Left lung (tissue), 14 donors: ENCODE data around the gene MAML1. TPM values are rescaled to one million over a fixed set of nuclear protein-coding genes. Genes with fewer than 3 reads are reported as not detected.
A peak's percentile ranks its signal among the peaks of the same experiment; 100 is the strongest.
"Not testable (repeated sequence)": the region's sequence is repeated elsewhere in the genome, so short reads cannot be mapped to it uniquely, and the experiment has no call there.

Source experiments
- ATAC-seq: fragments of 200-7000 bp; cut with Tn5 transposase; one replicate; pipeline ENCODE4 v1.9.1; 2020; ENCODE audit warnings: moderate library complexity
- DNase-seq, 4 donors: peaks; one replicate each; pipeline ENCODE4 v3.0.0-alpha.2; 2013 to 2020
- H3K27ac ChIP-seq, 2 donors: fragments of 200-600 bp; sonication (generic) in 1 of 2; one replicate each; pipeline versions ENCODE4 v1.5.0 to v1.8.0; 2020 to 2021
- H3K27me3 ChIP-seq, 2 donors: fragments of 200-600 bp; sonication (generic) in 1 of 2; one replicate each; pipeline versions ENCODE4 v1.5.0 to v1.8.0; 2020 to 2021
- H3K36me3 ChIP-seq, 2 donors: fragments of 200-600 bp; sonication (generic) in 1 of 2; one replicate each; pipeline versions ENCODE4 v1.5.0 to v1.8.0; 2020 to 2021
- H3K4me1 ChIP-seq, 2 donors: fragments of 200-600 bp; one replicate each; pipeline ENCODE4 v1.8.0; 2021
- H3K4me3 ChIP-seq, 2 donors: fragments of 200-600 bp; sonication (generic) in 1 of 2; one replicate each; pipeline versions ENCODE4 v1.5.0 to v1.8.0; 2020 to 2021; ENCODE audit warnings: mild to moderate bottlenecking in 1 of 2
- H3K9me3 ChIP-seq, 2 donors: fragments of 200-600 bp; sonication (generic) in 1 of 2; one replicate each; pipeline versions ENCODE4 v1.5.0 to v1.8.0; 2020 to 2021
- CTCF ChIP-seq, 2 donors: fragments of 200-600 bp; sonication (generic) in 1 of 2; IDR thresholded peaks; one replicate each; pipeline versions ENCODE4 v1.5.0 to v1.8.0; 2021; ENCODE audit warnings: antibody characterized with exemption in 2 of 2
- intact Hi-C, 2 donors: fragments of 100-400 bp; cut with DNase I; formaldehyde crosslinking; loops; one replicate each; pipeline versions ENCODE4 v1.11.2 to v1.14.2; 2022
- long read RNA-seq, 12 donors: library from polyadenylated mRNA in 2 of 12; unstranded in 2 of 12; transcript quantifications; one replicate each; pipeline ENCODE4 v2.0.0 and lab custom pipeline, GENCODE V29; 2019 to 2026
- polyA plus RNA-seq, 6 donors: library from polyadenylated mRNA; unstranded; fragments of 120-200 nt; gene quantifications; one replicate each; pipeline ENCODE4 v1.2.1, GENCODE V29; 2013; ENCODE audit not compliant: insufficient read length in 6 of 6
- total RNA-seq, 2 donors: library from RNA; stranded (reverse); fragmentation: NEBNext Ultra II Directional; extraction: Animal tissue kit (Norgen Biotek cat#: 25700); gene quantifications; one replicate each; pipeline ENCODE4 v1.2.1, GENCODE V29; 2021
- donor health status: DM: no; HTN: yes; CAD: no.
- donor health status: DM: no; HTN: no; CAD: no.

Gene MAML1
- total RNA-seq (10 to 100 TPM; 23.8 to 25.2 TPM), polyA plus RNA-seq (10 to 100 TPM; 43.1 to 48.1 (median 45.3) TPM)
- long read RNA-seq, donor 1, full-length matches to known transcripts = 4 of 23 reads
- long read RNA-seq, donor 1, partial matches to known transcripts = 19 of 23 reads
- long read RNA-seq, donor 1, other reads (novel, unspliced or antisense) = 0 of 23 reads
- long read RNA-seq, donor 2, full-length matches to known transcripts = 9 of 44 reads
- long read RNA-seq, donor 2, partial matches to known transcripts = 35 of 44 reads
- long read RNA-seq, donor 2, other reads (novel, unspliced or antisense) = 0 of 44 reads
- long read RNA-seq, donor 3, partial matches to known transcripts = 5 of 6 reads
- long read RNA-seq, donor 3, other reads (novel, unspliced or antisense) = 0 of 6 reads
- long read RNA-seq, donor 4 = 0 reads
- long read RNA-seq, donor 5, full-length matches to known transcripts = 3 of 24 reads
- long read RNA-seq, donor 5, partial matches to known transcripts = 21 of 24 reads
- long read RNA-seq, donor 5, other reads (novel, unspliced or antisense) = 0 of 24 reads
- long read RNA-seq, donor 6, full-length matches to known transcripts = 1 of 12 reads
- long read RNA-seq, donor 6, partial matches to known transcripts = 11 of 12 reads
- long read RNA-seq, donor 6, other reads (novel, unspliced or antisense) = 0 of 12 reads
- long read RNA-seq, donor 7, full-length matches to known transcripts = 2 of 2 reads
- long read RNA-seq, donor 7, partial matches to known transcripts = 0 of 2 reads
- long read RNA-seq, donor 7, other reads (novel, unspliced or antisense) = 0 of 2 reads
- long read RNA-seq, donor 8, full-length matches to known transcripts = 3 of 19 reads
- long read RNA-seq, donor 8, partial matches to known transcripts = 16 of 19 reads
- long read RNA-seq, donor 8, other reads (novel, unspliced or antisense) = 0 of 19 reads
- long read RNA-seq, donor 9 = 0 reads
- long read RNA-seq, donor 10 = 0 reads
- long read RNA-seq, donor 11, full-length matches to known transcripts = 1 of 7 reads
- long read RNA-seq, donor 11, partial matches to known transcripts = 6 of 7 reads
- long read RNA-seq, donor 11, other reads (novel, unspliced or antisense) = 0 of 7 reads
- long read RNA-seq, donor 12, full-length matches to known transcripts = 3 of 3 reads
- long read RNA-seq, donor 12, partial matches to known transcripts = 0 of 3 reads
- long read RNA-seq, donor 12, other reads (novel, unspliced or antisense) = 0 of 3 reads

DNA sequence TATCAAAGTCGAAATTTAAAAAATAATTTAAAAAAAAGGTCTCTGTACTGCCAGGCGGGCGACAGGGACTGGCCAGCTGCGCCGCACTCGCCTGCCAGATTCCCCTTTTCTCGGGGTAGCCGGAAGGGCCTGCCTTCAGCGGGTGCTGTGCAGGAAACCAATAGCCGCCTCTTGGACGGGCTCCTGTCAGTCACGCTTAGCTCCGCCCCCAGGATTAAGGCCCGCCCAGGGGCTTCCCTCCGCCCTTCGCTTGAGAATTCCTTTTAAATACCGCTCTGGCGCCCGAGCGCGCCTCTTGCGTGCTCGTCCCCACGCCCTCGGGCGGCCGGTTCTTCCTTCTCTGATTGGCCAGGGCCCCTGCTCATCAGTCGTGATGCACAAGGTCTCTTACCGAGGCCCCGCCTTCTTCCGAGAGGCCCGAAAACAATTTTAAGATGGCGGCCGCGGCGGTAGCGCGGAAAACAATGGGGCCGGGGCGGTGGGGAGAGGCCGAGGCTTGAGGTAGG is at the start of gene MAML1:
Gene MAML1 (plus strand): TSS at position 411 of the 506 bp plus-strand sequence. CDS start 291 bp downstream, outside the sequence.
- Histone ChIP-seq H3K36me3 (peaks cover 0 to 34% of the 10 kb centered on the region in 2 donors), H3K4me1 (peaks cover 10 to 72% of the 10 kb centered on the region in 2 donors), H3K27me3 (no peaks in the 10 kb centered on the region), H3K4me3 (peak within 1 kb of the TSS; percentile 64 to 81), H3K9me3 (no peaks in the 10 kb centered on the region), H3K27ac (peak within 1 kb of the TSS; percentile 95 to 96)
- ATAC-seq (peak; percentile 98), DNase-seq (peak; percentile 99 to 100 (median 100))
- intact Hi-C loops = no loop called here
- TF ChIP-seq CTCF (IDR thresholded peaks at IDR 0.05) = no peak

DNA sequence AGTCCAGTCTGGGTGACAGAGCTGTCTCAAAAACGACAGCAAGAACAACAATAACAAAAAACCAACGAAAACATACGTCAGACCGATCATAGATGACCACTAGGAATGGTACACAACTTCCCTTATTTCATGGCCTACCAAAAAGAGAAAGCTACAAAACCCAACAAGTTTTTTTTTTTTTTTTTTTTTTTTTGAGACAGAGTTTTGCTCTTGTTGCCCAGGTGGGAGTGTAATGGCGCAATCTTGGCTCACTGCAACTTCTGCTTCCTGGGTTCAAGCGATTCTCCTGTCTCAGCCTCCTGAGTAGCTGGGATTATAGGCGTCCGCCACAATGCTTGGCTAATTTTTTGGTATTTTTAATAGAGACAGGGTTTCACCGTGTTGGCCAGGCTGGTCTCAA is 43.4 kb upstream of the MAML1 start:
- H3K36me3 ChIP-seq, H3K9me3 ChIP-seq, intact Hi-C loops, H3K27me3 ChIP-seq, H3K27ac ChIP-seq, DNase-seq, H3K4me3 ChIP-seq, H3K4me1 ChIP-seq, ATAC-seq: not testable (repeated sequence)

- intact Hi-C loops = no loop called here
- ATAC-seq = no peak
- Histone ChIP-seq H3K36me3 (no peaks in the 10 kb centered on the region), H3K27me3 (no peaks in the 10 kb centered on the region), H3K4me1 (peaks cover 3 to 19% of the 10 kb centered on the region in 2 donors), H3K9me3 (no peaks in the 10 kb centered on the region), H3K27ac (no peak overlapping the region), H3K4me3 (no peak overlapping the region)
- TF ChIP-seq CTCF (IDR thresholded peaks at IDR 0.05) = no peak
- DNase-seq = no peak
Observed at GRCh38 chr5:179694561-179694960, 38.1 kb upstream of the MAML1 start.

DNA sequence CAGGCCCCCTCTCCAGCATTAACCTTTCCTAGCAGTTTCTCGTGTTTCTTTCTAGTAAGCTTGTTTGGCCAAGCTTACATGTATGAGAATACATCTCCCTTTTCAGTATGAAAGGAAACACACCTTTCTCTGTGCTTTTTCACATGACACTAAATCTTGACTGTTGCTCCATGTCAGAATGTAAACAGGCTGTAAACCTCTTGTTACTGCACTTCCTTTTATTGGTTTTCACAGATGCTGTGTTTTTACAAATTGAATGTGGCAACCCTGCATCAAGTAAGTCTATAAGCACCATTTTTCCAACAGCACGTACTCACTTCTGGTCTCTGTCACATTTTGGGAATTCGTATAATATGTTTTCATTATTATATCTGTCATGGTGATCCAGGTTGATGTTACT is 36.0 kb upstream of the MAML1 start:
- ATAC-seq (no peak), DNase-seq (no peak)
- H3K27ac ChIP-seq = peak overlapping the region in 1 of 2 donors; percentile 99

More for the DNA sequence above, 36.0 kb upstream of the MAML1 start:
- Histone ChIP-seq H3K36me3 (peaks cover 0 to 7% of the 10 kb centered on the region in 2 donors), H3K4me3 (no peak overlapping the region), H3K9me3 (no peaks in the 10 kb centered on the region), H3K4me1 (peaks cover 3 to 37% of the 10 kb centered on the region in 2 donors), H3K27me3 (no peaks in the 10 kb centered on the region)
- TF ChIP-seq CTCF (IDR thresholded peaks at IDR 0.05) = no peak
- intact Hi-C loops = no loop called here
